Activated CD8-positive, alpha-beta memory T cell treated with anti-CD3 and anti-CD28 coated beads for 1 hour (primary cell): ENCODE measurements around the gene SLC9A9.
"Not testable (repeated sequence)": the region's sequence is repeated elsewhere in the genome, so short reads cannot be mapped to it uniquely, and the experiment has no call there.

Experiments
- DNase-seq, 2 donors: peaks; one replicate each; pipeline ENCODE4 v3.0.0-alpha.2; 2020; ENCODE audit warnings: low read depth in 1 of 2; ENCODE audit errors: extremely low read depth in 1 of 2

SLC9A9 gene

GRCh38 chr3:143307613-143308183 lies 540.6 kb downstream of the SLC9A9 start:
- DNase-seq = no peak

GRCh38 chr3:143306407-143306806 lies 541.9 kb downstream of the SLC9A9 start:
- no peak for DNase-seq

GRCh38 chr3:143302638-143303171 lies 545.6 kb downstream of the SLC9A9 start:
- DNase-seq = no peak

- DNase-seq = no peak
These were observed 547.0 kb downstream of the SLC9A9 start for GRCh38 chr3:143301031-143301901.

- DNase-seq = no peak
These were observed 549.3 kb downstream of the SLC9A9 start for GRCh38 chr3:143298886-143299535.

- DNase-seq = no peak
These were observed 549.9 kb downstream of the SLC9A9 start for GRCh38 chr3:143298380-143298779.

GRCh38 chr3:143295201-143296080 lies 552.8 kb downstream of the SLC9A9 start:
- DNase-seq = no peak

- no peak for DNase-seq
These were observed 554.1 kb downstream of the SLC9A9 start for GRCh38 chr3:143294188-143294587.

- no peak for DNase-seq
These were observed 556.3 kb downstream of the SLC9A9 start for GRCh38 chr3:143291836-143292447.

- DNase-seq = no peak
These were observed 559.3 kb downstream of the SLC9A9 start for GRCh38 chr3:143288944-143289343.

- no peak for DNase-seq
These were observed 560.9 kb downstream of the SLC9A9 start for GRCh38 chr3:143287403-143287802.

GRCh38 chr3:143286392-143287010 lies 561.8 kb downstream of the SLC9A9 start:
- DNase-seq = no peak

- no peak for DNase-seq
These were observed 564.7 kb downstream of the SLC9A9 start for GRCh38 chr3:143283432-143284128.

GRCh38 chr3:143280984-143281383 lies 567.3 kb downstream of the SLC9A9 start:
- peak in 1 of 2 donors; percentile 10 for DNase-seq

- DNase-seq = not testable (repeated sequence)
These were observed 568.7 kb downstream of the SLC9A9 start for GRCh38 chr3:143279567-143279966.

GRCh38 chr3:143278721-143279120 lies 569.5 kb downstream of the SLC9A9 start:
- no peak for DNase-seq

- no peak for DNase-seq
These were observed 570.7 kb downstream of the SLC9A9 start for GRCh38 chr3:143277531-143277930.

- no peak for DNase-seq
These were observed 571.7 kb downstream of the SLC9A9 start for GRCh38 chr3:143276592-143276991.
